Measurements from ENCODE around the gene FBXL4.
A peak's percentile ranks its signal among the peaks of the same experiment; 100 is the strongest.

FBXL4 gene

DNA sequence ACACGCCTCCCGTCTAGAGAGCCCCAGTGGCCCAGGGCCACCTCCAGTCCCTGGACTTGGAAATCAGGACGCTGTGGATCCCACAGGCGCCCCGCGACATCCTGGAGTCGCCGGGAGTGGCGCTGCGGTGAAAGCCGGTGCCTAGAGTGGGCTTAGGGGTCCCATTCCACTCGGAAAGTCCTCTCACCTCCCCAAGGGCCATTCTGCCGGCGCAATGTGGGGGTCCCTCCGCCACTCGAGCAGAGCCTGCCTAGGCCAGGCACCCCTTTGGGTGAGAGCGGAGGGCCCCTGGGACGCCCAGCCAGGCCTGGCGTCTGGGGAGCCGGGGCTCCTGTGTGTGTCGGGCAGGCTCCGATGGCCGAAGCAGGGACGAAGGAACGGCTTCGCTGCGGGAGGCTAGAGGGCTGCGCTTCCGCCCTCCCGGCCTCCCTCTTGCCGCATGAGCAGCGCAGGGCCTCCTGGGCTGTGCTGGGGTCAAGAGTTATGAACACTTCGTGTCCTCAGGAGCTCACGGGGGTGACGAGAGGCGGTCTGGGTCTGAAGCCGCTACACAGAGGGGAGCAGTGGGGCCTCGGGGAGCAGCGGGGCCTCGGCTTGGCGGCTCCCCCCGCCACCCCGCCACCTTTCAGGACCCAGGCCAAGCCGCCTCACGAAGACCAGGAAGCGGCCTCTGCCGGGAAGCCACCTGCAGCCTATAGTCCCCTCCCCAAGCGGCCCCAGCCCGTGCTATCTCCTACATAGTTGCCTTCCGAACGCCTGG lies 99.8 kb downstream of the FBXL4 start:
- H3K27ac ChIP-seq (ENCODE audit: low read depth, low read length) = no peak overlapping the region
- H3K36me3 ChIP-seq (ENCODE audit: control insufficient read depth, low read length) = no peaks in the 10 kb centered on the region
- 0 out of 2 replicates have a peak, but pooled peaks cover 2% of the 10 kb centered on the region for H4K20me1 ChIP-seq (ENCODE audit: control insufficient read depth, insufficient read depth, low read depth, low read length)
- no peaks in the 10 kb centered on the region for H3F3A ChIP-seq (ENCODE audit: control insufficient read depth, insufficient read depth)
- no peaks in the 10 kb centered on the region for H3K9me3 ChIP-seq (ENCODE audit: control insufficient read depth, insufficient read depth, low read length)
- H3K4me1 ChIP-seq (ENCODE audit: control insufficient read depth, low read length) = peaks cover 11% of the 10 kb centered on the region
- no peaks in the 10 kb centered on the region for H3K79me2 ChIP-seq (ENCODE audit: control insufficient read depth, low read length)
- H3K4me3 ChIP-seq (ENCODE audit: low read length) = no peak overlapping the region
- peaks cover 64% of the 10 kb centered on the region for H3K27me3 ChIP-seq (ENCODE audit: control insufficient read depth, low read length)
- H3K9me2 ChIP-seq (replicated peaks; ENCODE audit: control insufficient read depth, low read length) = no peaks in the 10 kb centered on the region
- TF ChIP-seq CTCF (IDR thresholded peaks at IDR 0.05; ENCODE audit: low read depth, low read length, poor library complexity, severe bottlenecking) = no peak
- TF ChIP-seq EZH2phosphoT487 (IDR thresholded peaks at IDR 0.05; ENCODE audit: borderline replicate concordance, low read length) = no peak
- no peak overlapping the region for H3K4me2 ChIP-seq (ENCODE audit: low read length)

DNA sequence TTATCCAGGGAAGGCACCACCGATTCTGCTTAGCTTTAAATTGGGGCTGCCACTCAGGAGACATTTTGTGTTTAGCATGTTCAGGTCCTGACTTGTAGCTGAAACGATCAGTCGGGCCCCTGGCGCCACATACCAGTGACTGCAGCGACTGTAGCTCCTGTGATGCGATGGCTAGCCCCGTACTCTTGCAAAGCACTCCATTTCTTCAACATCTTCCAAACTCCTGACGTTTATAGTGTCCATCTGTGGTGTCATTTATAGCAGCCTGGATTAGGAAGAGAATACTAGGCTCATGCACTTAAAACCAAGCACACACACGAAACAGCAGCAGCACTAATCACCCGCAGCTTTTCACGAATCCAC lies 100.3 kb downstream of the FBXL4 start:
- H3K27ac ChIP-seq (ENCODE audit: low read depth, low read length) = no peak overlapping the region
- no peak overlapping the region for H3K4me3 ChIP-seq (ENCODE audit: low read length)
- H3F3A ChIP-seq (ENCODE audit: control insufficient read depth, insufficient read depth) = no peaks in the 10 kb centered on the region
- H3K4me2 ChIP-seq (ENCODE audit: low read length) = no peak overlapping the region
- TF ChIP-seq CTCF (IDR thresholded peaks at IDR 0.05; ENCODE audit: low read depth, low read length, poor library complexity, severe bottlenecking) (no peak), EZH2phosphoT487 (IDR thresholded peaks at IDR 0.05; ENCODE audit: borderline replicate concordance, low read length) (no peak)
- no peaks in the 10 kb centered on the region for H3K36me3 ChIP-seq (ENCODE audit: control insufficient read depth, low read length)
- H3K79me2 ChIP-seq (ENCODE audit: control insufficient read depth, low read length) = no peaks in the 10 kb centered on the region
- no peaks in the 10 kb centered on the region for H3K9me2 ChIP-seq (replicated peaks; ENCODE audit: control insufficient read depth, low read length)
- peaks cover 11% of the 10 kb centered on the region for H3K4me1 ChIP-seq (ENCODE audit: control insufficient read depth, low read length)
- H4K20me1 ChIP-seq (ENCODE audit: control insufficient read depth, insufficient read depth, low read depth, low read length) = 0 out of 2 replicates have a peak, but pooled peaks cover 2% of the 10 kb centered on the region
- H3K9me3 ChIP-seq (ENCODE audit: control insufficient read depth, insufficient read depth, low read length) = no peaks in the 10 kb centered on the region
- peaks cover 70% of the 10 kb centered on the region for H3K27me3 ChIP-seq (ENCODE audit: control insufficient read depth, low read length)

DNA sequence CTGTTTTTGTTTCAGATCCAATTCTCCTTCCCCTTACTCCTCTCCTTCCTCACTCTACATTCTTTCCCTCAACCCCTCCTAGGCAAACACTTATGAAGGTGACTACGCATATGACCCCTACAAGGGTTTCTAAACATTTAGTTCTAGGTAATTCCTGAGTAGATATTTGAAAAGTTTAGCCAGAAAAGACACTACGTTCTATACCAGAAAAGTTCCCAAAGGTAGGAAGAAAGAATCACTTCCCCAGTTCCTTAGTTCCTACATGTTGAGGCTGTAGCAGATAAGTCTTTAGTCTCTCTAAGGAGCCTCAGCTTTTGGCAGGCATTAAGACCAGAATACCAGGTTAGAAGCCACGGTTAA lies 101.7 kb downstream of the FBXL4 start:
- Histone ChIP-seq H3F3A (ENCODE audit: control insufficient read depth, insufficient read depth) (no peaks in the 10 kb centered on the region), H4K20me1 (ENCODE audit: control insufficient read depth, insufficient read depth, low read depth, low read length) (0 out of 2 replicates have a peak, but pooled peaks cover 2% of the 10 kb centered on the region), H3K79me2 (ENCODE audit: control insufficient read depth, low read length) (no peaks in the 10 kb centered on the region), H3K4me2 (ENCODE audit: low read length) (no peak overlapping the region), H3K27ac (ENCODE audit: low read depth, low read length) (no peak overlapping the region), H3K4me3 (ENCODE audit: low read length) (no peak overlapping the region), H3K36me3 (ENCODE audit: control insufficient read depth, low read length) (no peaks in the 10 kb centered on the region), H3K27me3 (ENCODE audit: control insufficient read depth, low read length) (peaks cover 80% of the 10 kb centered on the region), H3K9me2 (replicated peaks; ENCODE audit: control insufficient read depth, low read length) (no peaks in the 10 kb centered on the region), H3K4me1 (ENCODE audit: control insufficient read depth, low read length) (peaks cover 5% of the 10 kb centered on the region), H3K9me3 (ENCODE audit: control insufficient read depth, insufficient read depth, low read length) (no peaks in the 10 kb centered on the region)
- TF ChIP-seq CTCF (IDR thresholded peaks at IDR 0.05; ENCODE audit: low read depth, low read length, poor library complexity, severe bottlenecking) = peak; percentile 13
- no peak for TF ChIP-seq EZH2phosphoT487 (IDR thresholded peaks at IDR 0.05; ENCODE audit: borderline replicate concordance, low read length)
